HepG2 (cell line): ENCODE data around the gene ARHGDIG. TPM values are rescaled to one million over a fixed set of nuclear protein-coding genes. Genes with fewer than 3 reads are reported as not detected.

Source experiments
- AGO2 ChIP-seq: fragments of 200-400 bp; formaldehyde crosslinking; optimal IDR thresholded peaks from 2 replicates; pipeline ENCODE3; 2017; ENCODE audit warnings: mild to moderate bottlenecking, low read depth, low read length, moderate library complexity
- ARID2 ChIP-seq: sonication (generic); formaldehyde crosslinking; IDR thresholded peaks from 2 replicates; pipeline ENCODE4 v1.8.1; 2022; ENCODE audit warnings: mild to moderate bottlenecking, missing genetic modification reagents, borderline replicate concordance
- CBX5 ChIP-seq: sonication (generic); formaldehyde crosslinking; IDR thresholded peaks from 2 replicates; pipeline ENCODE4 v1.4.0; 2020; ENCODE audit warnings: missing genetic modification reagents, borderline replicate concordance
- ELF4 ChIP-seq: sonication (generic); formaldehyde crosslinking; IDR thresholded peaks from 2 replicates; pipeline ENCODE4 v1.5.0; 2020; ENCODE audit warnings: missing genetic modification reagents, mild to moderate bottlenecking, moderate library complexity, borderline replicate concordance
- FOXP1 ChIP-seq, 2 experiments: fragments of 450-650 bp in 1 of 2; IDR thresholded peaks; 2 replicates each; pipeline ENCODE4 v1.6.1; 2017 to 2018; ENCODE audit warnings: antibody characterized with exemption in 1 of 2
- HOXA9 ChIP-seq: sonication (generic); formaldehyde crosslinking; IDR thresholded peaks from 2 replicates; pipeline ENCODE4 v1.8.1; 2022; ENCODE audit warnings: missing genetic modification reagents, mild to moderate bottlenecking, moderate library complexity, borderline replicate concordance
- HOXD1 ChIP-seq: sonication (generic); formaldehyde crosslinking; IDR thresholded peaks from 2 replicates; pipeline ENCODE4 v1.5.0; 2020; ENCODE audit warnings: missing genetic modification reagents
- MBNL3 ChIP-seq: fragments of 250-450 bp; sonication (Bioruptor Pico); conservative IDR thresholded peaks from 2 replicates; pipeline ENCODE4 v1.8.0; 2022; ENCODE audit warnings: mild to moderate bottlenecking, inconsistent platforms
- MLLT10 ChIP-seq: sonication (generic); formaldehyde crosslinking; IDR thresholded peaks from 2 replicates; pipeline ENCODE4 v1.4.0; 2020; ENCODE audit warnings: missing genetic modification reagents
- NCOR1 ChIP-seq: fragments of 200-600 bp; sonication (generic); IDR thresholded peaks from 2 replicates; pipeline ENCODE4 v1.7.0; 2017; ENCODE audit warnings: antibody characterized with exemption, low read length, borderline replicate concordance
- NKX3-1 ChIP-seq: sonication (generic); formaldehyde crosslinking; IDR thresholded peaks from 2 replicates; pipeline ENCODE4 v1.5.0; 2020; ENCODE audit warnings: missing genetic modification reagents
- RNF2 ChIP-seq: fragments of 450-650 bp; conservative IDR thresholded peaks from 2 replicates; pipeline ENCODE4 v1.6.1; 2016; ENCODE audit warnings: low read depth
- SATB2 ChIP-seq: sonication (generic); formaldehyde crosslinking; IDR thresholded peaks from 2 replicates; pipeline ENCODE4 v1.5.0; 2020; ENCODE audit warnings: missing genetic modification reagents
- SNRNP70 ChIP-seq: fragments of 200-400 bp; formaldehyde crosslinking; IDR thresholded peaks from 2 replicates; pipeline ENCODE4 v1.6.1; 2017; ENCODE audit warnings: mild to moderate bottlenecking, low read depth, low read length, moderate library complexity
- TCF12 ChIP-seq, 2 experiments: fragments of 450-650 bp in 1 of 2; sonication (generic) in 1 of 2; formaldehyde crosslinking in 1 of 2; IDR thresholded peaks; 2 replicates each; pipeline versions ENCODE4 v1.6.1 to v1.8.0; 2017 to 2022; ENCODE audit warnings: antibody characterized with exemption in 1 of 2, mild to moderate bottlenecking in 1 of 2, missing genetic modification reagents in 1 of 2, moderate library complexity in 1 of 2
- TEAD2 ChIP-seq: sonication (generic); formaldehyde crosslinking; IDR thresholded peaks from 2 replicates; pipeline ENCODE4 v1.9.0; 2021; ENCODE audit warnings: missing genetic modification reagents
- TOE1 ChIP-seq: sonication (generic); formaldehyde crosslinking; IDR thresholded peaks from 2 replicates; pipeline ENCODE4 v1.4.0; 2020; ENCODE audit warnings: mild to moderate bottlenecking, missing genetic modification reagents
- ZNF7 ChIP-seq: IDR thresholded peaks from 2 replicates; pipeline ENCODE4 v1.6.1; 2016; ENCODE audit warnings: missing biosample characterization, missing genetic modification reagents
- polyA plus RNA-seq, 8 experiments: library from polyadenylated mRNA; depleted of rRNA in 3 of 8; stranded (reverse) in 7 of 8; unstranded in 1 of 8; fragments of >200 nt; fragmentation: Illumina TruSeq in 4 of 8; extraction: Trizol in 4 of 8; gene quantifications; 2 replicates each; pipeline versions ENCODE4 v1.2.1 to v1.2.3, GENCODE V29; 2011 to 2016; ENCODE audit warnings: low read depth in 4 of 8, missing spikeins in 1 of 8, mixed read lengths in 1 of 8; ENCODE audit not compliant: insufficient read depth in 1 of 8
- total RNA-seq, 5 experiments: library from RNA; depleted of rRNA; stranded (reverse); fragments of >200 nt; fragmentation: Illumina TruSeq; extraction: Trizol; gene quantifications; 2 replicates each; pipeline ENCODE4 v1.2.3, GENCODE V29; 2016; ENCODE audit warnings: low read depth in 1 of 5
- TF ChIP-seq, protein P1 (sequence below): sonication (generic); formaldehyde crosslinking; IDR thresholded peaks from 2 replicates; pipeline ENCODE4 v1.9.0; 2021; ENCODE audit warnings: mild to moderate bottlenecking, missing genetic modification reagents
- TF ChIP-seq, protein P2 (sequence below), 2 experiments: sonication (generic) in 1 of 2; formaldehyde crosslinking in 1 of 2; IDR thresholded peaks; 2 replicates each; pipeline versions ENCODE4 v1.4.0 to v1.6.1; 2018 to 2020; ENCODE audit warnings: missing genetic modification reagents in 2 of 2, borderline replicate concordance in 1 of 2, low read depth in 1 of 2, mild to moderate bottlenecking in 1 of 2, missing biosample characterization in 1 of 2

Gene ARHGDIG
- total and polyA plus RNA-seq, 2 of the 13 experiments (the other 11 are each of a cell fraction or from before 2014, with no cell fraction given): 0.24 to 0.48 TPM

DNA sequence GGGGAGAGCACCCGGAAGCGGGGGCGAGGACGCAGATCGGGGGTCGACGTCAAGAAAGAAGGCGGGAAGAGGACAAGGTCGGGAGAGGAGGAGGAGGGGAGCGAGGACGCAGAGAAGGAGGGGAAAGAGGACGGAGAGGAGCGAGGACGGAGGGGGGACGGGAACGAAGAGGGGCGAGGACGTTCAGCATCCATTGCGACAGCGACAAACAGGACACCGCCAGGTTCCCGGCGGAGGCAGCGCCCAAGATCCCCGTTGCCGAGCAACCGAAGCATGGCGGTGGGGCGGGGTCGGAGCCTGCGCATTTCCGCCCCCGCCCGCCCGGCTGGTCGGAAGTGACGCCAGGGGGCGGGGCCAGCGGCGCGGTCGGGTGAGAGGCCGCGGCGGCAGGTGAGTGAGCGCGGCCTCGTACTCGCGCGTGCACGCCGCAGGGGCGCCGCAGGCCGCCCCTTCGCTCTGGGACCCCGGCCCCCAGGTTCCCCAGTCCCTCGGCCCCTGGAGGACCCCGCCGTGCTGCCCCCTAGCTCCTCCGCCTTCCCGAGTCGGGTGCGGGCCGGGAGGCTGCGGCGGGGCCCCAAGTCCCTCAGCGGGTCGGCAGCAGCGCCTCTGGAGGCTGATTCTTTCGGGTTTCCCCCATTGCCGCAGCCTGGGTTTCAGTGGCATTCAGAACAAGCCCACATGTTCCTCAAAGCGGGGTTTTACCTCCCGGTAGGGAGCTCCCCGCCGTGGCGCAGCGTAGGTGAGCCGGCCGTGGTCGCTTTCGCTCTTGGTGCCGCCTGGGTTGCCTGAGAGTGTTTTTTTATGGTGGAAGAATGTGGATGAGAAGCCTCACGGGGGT, 45.7 kb upstream of the ARHGDIG start, which contains the start of gene FAM234A (continued):
- TF ChIP-seq ZNF7 (CRISPR knock-in tag) (no peak), MBNL3 (CRISPR knock-in tag) (no peak), ARID2 (CRISPR knock-in tag) (no peak), CBX5 (no peak; the same call in 1 of the 2 replicates), SATB2 (CRISPR knock-in tag) (no peak), NKX3-1 (CRISPR knock-in tag) (no peak), HOXA9 (CRISPR knock-in tag) (no peak), AGO2 (peak; percentile 88), TCF12 (IDR thresholded peaks at IDR 0.05) (no peak), TCF12 (CRISPR knock-in tag; IDR thresholded peaks at IDR 0.05) (no peak), NCOR1 (no peak), ELF4 (CRISPR knock-in tag) (no peak), MLLT10 (CRISPR knock-in tag) (no peak), FOXP1 (IDR thresholded peaks at IDR 0.05) (no peak), FOXP1 (CRISPR knock-in tag; IDR thresholded peaks at IDR 0.05) (no peak), TEAD2 (no peak), HOXD1 (CRISPR knock-in tag) (no peak), TOE1 (CRISPR knock-in tag) (peak; percentile 38; the same call in 1 of the 2 replicates), RNF2 (no peak), SNRNP70 (no peak)
- TF ChIP-seq, protein P1, sequence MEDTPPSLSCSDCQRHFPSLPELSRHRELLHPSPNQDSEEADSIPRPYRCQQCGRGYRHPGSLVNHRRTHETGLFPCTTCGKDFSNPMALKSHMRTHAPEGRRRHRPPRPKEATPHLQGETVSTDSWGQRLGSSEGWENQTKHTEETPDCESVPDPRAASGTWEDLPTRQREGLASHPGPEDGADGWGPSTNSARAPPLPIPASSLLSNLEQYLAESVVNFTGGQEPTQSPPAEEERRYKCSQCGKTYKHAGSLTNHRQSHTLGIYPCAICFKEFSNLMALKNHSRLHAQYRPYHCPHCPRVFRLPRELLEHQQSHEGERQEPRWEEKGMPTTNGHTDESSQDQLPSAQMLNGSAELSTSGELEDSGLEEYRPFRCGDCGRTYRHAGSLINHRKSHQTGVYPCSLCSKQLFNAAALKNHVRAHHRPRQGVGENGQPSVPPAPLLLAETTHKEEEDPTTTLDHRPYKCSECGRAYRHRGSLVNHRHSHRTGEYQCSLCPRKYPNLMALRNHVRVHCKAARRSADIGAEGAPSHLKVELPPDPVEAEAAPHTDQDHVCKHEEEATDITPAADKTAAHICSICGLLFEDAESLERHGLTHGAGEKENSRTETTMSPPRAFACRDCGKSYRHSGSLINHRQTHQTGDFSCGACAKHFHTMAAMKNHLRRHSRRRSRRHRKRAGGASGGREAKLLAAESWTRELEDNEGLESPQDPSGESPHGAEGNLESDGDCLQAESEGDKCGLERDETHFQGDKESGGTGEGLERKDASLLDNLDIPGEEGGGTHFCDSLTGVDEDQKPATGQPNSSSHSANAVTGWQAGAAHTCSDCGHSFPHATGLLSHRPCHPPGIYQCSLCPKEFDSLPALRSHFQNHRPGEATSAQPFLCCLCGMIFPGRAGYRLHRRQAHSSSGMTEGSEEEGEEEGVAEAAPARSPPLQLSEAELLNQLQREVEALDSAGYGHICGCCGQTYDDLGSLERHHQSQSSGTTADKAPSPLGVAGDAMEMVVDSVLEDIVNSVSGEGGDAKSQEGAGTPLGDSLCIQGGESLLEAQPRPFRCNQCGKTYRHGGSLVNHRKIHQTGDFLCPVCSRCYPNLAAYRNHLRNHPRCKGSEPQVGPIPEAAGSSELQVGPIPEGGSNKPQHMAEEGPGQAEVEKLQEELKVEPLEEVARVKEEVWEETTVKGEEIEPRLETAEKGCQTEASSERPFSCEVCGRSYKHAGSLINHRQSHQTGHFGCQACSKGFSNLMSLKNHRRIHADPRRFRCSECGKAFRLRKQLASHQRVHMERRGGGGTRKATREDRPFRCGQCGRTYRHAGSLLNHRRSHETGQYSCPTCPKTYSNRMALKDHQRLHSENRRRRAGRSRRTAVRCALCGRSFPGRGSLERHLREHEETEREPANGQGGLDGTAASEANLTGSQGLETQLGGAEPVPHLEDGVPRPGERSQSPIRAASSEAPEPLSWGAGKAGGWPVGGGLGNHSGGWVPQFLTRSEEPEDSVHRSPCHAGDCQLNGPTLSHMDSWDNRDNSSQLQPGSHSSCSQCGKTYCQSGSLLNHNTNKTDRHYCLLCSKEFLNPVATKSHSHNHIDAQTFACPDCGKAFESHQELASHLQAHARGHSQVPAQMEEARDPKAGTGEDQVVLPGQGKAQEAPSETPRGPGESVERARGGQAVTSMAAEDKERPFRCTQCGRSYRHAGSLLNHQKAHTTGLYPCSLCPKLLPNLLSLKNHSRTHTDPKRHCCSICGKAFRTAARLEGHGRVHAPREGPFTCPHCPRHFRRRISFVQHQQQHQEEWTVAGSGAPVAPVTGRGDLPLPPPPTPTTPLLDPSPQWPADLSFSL (CRISPR knock-in tag): no peak
- TF ChIP-seq, protein P2, sequence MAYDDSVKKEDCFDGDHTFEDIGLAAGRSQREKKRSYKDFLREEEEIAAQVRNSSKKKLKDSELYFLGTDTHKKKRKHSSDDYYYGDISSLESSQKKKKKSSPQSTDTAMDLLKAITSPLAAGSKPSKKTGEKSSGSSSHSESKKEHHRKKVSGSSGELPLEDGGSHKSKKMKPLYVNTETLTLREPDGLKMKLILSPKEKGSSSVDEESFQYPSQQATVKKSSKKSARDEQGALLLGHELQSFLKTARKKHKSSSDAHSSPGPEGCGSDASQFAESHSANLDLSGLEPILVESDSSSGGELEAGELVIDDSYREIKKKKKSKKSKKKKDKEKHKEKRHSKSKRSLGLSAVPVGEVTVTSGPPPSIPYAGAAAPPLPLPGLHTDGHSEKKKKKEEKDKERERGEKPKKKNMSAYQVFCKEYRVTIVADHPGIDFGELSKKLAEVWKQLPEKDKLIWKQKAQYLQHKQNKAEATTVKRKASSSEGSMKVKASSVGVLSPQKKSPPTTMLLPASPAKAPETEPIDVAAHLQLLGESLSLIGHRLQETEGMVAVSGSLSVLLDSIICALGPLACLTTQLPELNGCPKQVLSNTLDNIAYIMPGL (CRISPR knock-in tag; IDR thresholded peaks at IDR 0.05; ENCODE audit: borderline replicate concordance in 1 of 2, low read depth in 1 of 2): peak; percentile 82 to 88
